Germinal center (tissue), 1 donor: Measurements from ENCODE around the gene CTDSPL.

ENCODE experiments used
- DNase-seq: peaks from one replicate; pipeline ENCODE4 v3.0.0; 2012; ENCODE audit warnings: mixed read lengths, low spot score

The CTDSPL gene

DNA sequence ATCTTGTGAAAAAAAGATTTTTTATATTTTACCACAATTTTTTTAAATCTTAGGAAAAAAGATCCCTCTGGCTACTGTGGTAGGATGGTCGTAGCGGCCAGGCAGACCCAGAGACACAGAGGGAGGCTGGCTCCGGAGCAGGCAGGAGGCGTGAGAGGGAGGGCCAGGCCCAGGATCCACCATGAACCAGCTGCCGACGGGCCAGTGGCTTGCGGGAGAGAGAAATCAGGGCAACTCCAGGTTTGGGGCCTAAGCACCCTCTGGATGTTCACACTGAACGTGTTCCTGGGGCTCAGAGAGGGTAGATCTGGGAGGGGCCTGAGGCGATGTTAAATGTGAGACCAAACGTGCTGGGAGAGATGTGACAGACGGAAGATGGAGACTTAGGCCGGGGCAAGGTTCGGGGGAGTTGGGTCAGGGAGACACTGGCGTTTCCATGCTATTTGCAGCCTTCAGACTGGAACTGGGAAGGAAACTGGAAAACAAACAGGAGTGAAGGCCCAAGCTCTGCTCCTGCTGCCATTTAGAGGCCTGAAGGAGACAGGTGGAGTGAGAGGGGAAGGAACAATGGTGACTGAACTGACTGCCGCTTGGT lies 127.3 kb downstream of the CTDSPL start:
- no peak for DNase-seq

DNA sequence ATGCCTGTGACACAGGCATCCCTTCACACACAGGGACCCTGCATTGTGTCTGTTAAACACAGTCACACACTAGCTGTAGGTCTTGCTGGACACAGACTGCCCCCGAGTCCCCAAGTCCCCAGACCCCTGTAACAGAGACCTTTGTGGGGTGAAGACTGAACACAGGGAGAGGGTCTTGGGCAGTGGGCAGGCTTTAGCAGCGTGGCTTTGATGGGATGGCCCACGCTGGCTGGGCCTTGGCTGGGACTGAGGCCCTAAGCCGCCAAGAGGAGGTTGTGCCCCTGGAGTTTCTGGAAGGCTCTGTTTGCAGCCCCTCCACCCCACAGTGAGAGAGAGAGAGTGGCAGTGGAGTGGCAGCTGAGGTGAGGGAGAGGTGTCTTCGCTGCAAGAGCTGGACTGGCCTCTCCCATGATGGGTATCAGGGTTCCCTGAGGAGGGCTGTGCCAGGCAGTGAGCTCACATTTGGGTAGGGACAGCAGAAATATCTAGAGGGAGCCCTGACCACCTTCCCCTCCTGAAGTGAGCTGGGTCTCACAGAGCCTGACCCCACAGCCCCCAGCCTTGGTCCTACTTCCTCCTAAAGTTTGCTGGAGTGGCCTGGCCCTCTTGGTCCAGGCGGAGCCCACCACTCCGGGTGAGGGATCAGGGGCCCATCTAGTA lies 128.3 kb downstream of the CTDSPL start:
- DNase-seq, result no peak

DNA sequence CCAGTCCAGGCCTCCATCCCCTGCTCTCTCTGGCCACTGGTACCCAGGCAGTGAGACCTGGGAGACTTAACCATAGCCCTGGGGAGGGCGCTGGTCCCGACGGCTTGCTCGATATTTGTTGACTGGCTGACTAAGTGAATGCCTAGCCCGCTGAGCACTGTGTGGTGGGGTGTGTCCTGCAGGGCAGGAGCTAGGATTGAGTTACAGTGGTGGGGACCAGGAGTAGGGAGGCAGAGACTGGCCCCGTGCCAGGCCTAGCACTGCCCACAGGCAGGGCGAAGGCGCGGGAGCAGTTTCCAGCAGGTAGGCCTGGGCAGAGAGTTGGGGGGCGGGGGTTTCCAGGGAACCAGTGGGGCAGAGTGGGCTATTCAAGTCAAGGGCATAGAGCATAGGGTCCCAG lies 128.8 kb downstream of the CTDSPL start, which contains the start of gene VILL:
VILL (plus strand) TSS at position 260 of the 400 bp plus-strand sequence. CDS start 2,887 bp downstream, outside the sequence.
- DNase-seq, result no peak

DNA sequence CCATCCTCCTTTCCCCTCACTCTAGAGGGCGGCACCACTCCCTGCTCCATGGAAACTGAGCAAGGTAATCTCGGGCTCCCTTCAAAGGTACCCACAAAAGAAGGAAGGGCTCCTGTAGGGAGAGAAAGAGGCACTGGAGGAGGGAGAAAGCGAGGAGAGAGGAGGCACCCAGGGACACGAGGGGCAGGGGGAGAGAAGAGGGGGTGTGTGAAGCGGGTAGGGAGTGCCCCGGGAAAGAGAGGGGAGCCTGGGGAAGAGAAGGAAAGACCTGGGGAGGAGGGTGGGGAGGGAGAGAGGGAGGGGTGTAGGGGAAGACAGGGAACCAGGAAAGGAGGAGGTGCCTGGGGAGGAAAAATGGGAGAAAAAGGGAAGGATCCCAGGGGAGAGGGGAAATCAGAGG lies 129.4 kb downstream of the CTDSPL start:
- no peak for DNase-seq

DNA sequence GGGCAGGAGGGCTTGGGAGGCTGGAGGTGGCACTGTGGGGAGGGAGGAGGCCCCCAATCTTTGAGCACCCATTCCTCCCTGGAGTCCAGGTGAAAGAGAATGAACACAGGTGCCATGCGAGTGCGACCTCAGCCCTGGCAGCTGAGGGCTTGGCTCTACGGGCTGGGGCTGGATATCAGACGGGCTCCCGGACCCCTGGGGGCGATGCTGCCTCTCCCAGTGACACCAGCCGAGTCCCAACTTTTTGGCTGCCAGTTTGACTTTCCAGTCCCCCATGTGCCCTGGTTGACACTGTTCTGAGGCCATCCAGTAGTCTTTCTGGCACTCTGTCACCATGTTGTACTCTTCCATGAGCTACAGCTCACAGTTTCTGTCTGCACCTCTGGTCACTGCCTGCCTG lies 130.1 kb downstream of the CTDSPL start:
- no peak for DNase-seq

DNA sequence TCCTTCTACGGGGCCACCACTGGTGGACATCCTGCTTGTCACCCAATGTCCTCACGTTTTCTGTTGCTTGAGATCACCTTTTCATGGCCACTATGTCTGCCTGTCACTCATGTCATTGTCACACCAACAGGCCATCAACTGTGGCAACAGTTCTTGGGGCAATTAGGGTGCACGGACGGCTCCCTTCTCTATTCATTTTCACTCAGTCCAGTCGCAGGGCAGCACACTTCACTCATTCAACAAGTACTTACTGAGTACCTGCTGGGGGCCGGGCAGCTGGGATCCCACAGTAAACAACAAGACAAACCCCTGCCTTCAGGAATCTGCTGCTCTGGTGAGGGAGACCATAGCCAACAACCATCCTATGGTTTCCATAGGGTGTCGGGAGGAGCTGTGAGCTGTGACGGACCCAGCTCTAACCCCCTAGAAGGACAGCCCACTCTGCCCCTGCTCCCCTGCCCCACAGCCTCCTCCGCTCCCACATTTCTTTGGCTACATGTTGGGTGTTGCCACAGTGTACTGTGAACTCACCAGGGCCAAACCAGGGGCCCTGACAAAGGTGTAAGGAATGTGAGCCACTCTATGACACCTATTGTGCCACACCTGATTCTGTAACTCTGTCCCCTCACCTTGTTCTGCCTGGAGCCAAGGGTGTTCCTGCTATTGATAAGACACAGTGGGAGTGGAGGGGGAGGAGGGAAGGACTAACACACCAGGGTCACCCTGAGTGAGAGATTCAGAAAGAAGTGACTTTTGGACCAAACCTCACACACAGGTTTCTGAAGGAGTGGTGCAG lies 130.8 kb downstream of the CTDSPL start:
- no peak for DNase-seq

DNA sequence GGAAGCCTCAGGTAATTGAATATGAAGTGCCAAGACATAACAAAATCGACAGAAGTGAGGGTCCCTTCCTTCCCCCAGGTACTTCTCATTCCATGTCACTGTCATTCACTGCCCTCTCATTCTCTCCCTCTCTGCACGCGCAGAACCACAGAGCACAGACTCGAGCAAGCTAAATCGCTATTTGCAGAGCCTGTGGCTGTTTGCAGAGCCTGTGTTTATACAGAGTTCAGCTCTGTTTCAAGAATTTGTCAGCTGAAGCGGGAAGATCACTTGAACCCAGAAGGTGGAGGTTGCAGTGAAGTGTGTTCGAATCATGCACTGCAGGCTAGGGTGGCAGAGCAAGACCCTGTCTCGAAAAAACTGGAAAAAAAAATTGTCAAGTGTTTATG lies 131.4 kb downstream of the CTDSPL start:
- DNase-seq, result no peak

DNA sequence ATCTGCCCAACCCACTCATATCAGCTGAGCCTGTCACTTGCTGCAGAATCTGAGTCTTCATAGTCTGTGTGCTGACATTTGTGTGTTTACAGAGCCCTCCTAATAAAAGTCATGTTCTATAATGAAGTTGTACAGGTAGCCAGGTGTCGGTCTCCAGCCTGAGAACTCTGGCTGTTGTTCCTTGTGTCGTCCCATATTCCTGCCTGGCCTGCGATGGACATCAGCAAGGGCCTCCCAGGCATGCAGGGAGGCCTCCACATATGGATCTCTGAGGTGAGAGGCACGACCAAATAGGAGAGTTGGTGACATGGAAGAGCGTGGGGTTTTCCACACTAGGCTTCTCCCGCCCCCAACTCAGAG lies 131.8 kb downstream of the CTDSPL start:
- no peak for DNase-seq

DNA sequence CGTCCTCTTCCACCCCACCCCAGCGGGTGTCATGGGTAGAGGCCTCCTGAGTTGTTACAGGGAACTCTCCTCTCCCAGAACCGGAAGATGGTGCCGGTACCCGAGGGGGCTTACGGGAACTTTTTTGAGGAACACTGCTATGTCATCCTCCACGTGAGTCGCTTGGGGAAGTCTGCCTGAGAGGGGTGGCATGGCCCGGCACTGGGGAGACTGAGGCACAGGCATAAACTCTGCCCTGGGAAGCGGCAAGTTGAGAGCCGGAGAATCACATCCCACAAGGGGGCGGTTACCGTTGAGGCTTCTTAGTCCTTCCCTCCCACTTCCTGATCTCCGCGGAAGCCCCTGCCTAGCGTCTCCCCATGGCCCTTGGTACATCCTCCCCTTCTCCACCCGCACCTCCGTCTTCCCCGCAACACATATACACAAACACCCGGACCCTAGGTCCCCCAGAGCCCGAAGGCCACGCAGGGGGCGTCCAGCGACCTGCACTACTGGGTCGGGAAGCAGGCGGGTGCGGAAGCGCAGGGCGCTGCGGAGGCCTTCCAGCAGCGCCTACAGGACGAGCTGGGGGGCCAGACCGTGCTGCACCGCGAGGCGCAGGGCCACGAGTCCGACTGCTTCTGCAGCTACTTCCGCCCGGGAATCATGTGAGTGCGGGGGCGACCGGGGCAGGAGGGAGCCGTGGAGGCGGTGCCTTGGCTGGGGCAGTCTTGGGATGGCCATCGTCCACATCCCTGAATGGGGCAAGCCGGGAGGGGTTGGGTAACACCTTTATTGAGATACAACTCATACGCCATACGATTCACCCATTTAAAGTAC lies 132.3 kb downstream of the CTDSPL start:
- peak; percentile 64 for DNase-seq

DNA sequence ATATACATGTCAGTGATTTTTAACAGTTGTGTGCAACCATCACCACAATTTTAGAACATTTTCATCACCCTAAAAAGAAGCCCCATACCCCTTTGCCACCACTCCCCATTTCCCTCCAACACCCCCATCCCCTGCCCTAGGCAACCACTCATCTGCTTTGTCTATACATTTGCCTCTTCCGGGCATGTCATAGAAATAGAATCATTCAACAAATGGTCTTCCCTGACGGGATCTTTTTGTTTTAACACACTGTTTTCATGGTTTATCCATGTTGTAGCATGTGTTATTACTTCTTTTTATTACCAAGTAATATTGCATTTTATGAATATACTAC lies 132.9 kb downstream of the CTDSPL start:
- DNase-seq, result no peak

DNA sequence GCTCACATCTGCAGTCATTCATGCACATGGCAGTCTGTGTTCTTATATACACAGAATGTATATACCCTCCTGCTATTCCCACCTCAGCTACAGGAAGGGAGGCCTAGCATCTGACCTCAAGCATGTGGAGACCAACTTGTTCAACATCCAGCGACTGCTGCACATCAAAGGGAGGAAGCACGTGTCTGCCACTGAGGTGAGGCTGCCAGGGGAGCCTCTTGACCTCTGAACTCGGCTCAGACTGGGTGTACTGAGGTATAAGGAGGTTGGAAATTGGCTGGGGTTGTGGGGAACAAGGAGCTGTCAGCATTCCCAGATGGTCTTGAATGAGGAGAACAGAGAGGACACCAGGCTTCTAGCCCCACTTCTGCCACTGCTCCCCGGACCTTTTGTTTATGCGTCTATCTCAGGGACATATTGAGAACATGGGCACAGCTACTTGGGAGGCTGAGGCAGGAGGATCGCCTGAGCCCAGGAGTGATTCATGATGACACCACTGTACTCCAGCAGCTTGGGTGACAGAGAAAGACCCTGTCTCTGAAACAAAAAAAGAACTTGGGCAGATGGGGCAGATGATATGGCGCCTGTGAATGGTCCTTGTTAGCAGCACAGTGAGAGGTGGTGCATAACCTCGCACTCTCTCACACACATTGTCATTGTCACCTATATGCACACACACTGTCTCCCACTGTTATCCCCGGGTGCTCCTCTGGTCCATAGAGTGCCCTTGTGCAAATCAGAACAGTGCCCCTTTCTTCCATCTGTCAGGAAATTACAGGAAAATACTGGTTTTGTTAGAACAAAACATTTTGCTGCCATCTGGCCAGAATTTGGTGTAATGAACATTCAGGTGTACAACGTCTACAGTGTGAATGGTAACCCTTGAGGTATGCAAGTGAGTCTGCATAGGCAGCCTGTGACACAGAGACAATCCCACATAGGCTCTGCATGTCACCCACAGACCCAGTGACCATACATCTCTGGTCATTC lies 134.3 kb downstream of the CTDSPL start:
- DNase-seq, result no peak

DNA sequence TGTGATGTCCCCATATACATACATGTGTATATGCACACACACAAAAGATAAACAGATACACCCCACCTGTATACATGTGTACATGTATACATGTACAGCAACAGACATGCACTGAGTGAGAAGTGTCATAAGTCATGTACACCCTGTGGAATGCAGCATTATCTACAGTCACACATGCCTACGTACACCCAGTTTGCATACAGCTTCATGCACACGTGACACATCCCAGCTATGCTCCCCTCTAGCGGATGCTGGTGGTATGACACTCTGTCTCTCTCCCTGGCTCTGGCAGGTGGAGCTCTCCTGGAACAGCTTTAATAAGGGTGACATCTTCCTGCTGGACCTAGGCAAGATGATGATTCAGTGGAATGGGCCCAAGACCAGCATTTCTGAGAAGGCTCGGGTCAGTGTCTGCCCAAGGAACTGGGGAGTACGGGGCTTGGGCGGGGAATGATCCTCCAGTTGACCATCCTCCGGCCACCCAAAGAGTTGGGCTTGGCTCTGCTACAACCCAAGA lies 135.2 kb downstream of the CTDSPL start:
- DNase-seq, result peak; percentile 81

DNA sequence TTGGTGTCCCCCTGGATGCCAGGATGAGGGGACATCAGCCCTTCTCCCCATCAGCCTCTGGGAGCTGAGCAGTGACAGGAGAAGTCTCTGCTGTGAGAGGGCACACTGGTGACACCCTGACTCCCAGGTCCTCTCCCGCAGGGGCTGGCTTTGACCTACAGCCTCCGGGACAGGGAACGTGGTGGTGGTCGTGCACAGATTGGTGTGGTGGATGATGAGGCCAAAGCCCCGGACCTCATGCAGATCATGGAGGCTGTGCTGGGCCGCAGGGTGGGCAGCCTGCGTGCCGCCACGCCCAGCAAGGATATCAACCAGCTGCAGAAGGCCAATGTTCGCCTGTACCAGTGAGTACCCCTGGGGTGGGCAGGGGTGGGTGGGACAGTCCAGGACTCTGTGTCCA lies 135.7 kb downstream of the CTDSPL start:
- no peak for DNase-seq

DNA sequence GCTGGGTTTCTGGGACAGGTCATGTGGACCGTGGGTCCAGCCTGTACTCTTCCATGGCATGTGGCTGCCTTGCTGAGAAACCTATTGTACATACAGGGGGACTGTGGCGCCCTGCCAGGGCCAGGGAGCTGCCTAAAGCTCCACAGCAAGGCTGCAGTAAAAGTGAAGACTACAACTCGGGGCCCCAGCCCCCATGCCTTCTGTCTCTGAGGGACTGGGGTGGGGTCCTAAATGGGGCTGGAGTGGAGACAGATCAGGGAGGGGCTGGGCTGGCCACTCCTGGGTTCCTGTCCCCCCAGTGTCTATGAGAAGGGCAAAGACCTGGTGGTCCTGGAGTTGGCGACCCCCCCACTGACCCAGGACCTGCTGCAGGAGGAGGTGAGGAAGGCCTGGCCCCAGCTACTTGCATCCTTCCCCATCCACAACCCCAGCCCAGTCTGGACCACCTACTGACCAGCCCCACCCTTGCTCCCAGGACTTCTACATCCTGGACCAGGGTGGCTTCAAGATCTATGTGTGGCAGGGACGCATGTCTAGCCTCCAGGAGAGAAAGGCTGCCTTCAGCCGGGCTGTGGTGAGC lies 136.2 kb downstream of the CTDSPL start:
- DNase-seq, result no peak

DNA sequence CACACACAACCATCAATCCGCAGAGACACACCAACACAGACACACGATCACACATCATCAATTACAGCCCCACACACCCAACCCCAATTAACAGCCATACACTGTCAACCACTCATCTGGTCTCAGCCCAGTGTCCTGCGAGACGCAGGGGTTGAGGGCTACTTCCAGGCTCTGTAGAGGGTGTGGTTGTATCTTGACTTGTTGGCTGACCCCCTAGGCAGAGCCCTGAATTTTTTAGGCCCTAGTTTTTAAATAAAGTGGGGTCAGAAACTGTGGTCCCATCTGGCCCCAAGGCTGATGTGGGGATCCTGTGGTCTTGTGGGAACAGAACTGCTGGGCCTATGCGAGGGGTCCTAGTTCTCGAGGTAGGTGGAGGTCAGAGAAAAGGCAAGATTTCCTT lies 138.2 kb downstream of the CTDSPL start:
- DNase-seq, result no peak

DNA sequence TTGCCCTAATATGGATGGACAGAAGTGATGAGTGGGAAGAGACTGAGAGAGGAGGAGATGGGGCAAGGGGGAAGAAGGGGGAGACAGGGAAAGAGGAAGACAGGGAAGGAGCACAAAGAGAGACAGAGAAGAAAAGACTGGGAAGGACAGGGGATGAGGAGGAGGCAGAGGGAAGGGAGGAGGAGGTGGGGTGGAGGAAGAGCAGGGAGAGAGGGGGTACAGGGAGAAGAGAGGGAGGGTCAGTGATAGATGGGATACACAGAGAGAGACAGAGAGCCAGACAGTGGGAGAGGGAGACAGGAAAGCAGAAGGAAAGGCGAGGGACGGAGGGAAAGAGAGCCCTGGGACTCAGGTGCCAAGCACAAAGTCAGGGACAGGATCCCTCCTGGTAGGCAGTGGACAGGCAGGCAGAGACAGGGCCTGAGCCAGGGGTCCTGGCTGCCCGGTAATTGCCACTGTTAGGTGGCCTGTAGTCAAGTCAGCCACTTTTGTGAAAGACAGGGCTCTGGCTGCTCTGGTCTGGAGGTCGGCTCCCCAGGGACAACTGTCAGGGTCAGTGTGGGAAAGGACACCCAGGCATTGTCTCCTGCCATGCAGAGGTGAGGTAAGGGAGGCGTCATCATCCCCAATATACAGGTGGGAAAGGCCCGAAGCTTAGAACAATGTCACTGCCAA lies 138.7 kb downstream of the CTDSPL start:
- DNase-seq, result no peak

DNA sequence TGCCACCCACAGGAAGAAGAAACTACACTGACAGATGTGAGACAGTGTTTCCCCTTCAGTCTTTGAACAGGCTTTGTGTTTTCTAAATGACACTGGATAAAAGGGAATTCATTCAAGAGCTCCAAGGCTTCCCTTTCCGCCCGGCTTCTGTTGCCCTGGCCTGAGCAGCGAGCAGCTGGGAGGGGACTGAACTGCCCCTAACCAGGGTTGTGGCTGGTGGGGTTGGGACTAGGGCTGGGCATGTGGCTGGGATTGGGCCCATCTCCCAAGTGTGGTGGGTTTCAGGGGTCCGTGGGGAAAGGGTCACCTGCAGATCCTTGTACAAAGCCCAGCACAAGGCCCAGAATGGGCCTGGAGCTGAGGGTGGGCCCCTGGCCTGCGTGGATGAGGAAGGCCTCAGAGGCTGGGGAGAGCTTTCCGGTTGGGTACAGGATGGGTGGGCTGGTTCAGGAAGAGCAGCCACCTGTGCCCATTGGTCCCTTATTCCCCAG lies 139.3 kb downstream of the CTDSPL start:
- no peak for DNase-seq

DNA sequence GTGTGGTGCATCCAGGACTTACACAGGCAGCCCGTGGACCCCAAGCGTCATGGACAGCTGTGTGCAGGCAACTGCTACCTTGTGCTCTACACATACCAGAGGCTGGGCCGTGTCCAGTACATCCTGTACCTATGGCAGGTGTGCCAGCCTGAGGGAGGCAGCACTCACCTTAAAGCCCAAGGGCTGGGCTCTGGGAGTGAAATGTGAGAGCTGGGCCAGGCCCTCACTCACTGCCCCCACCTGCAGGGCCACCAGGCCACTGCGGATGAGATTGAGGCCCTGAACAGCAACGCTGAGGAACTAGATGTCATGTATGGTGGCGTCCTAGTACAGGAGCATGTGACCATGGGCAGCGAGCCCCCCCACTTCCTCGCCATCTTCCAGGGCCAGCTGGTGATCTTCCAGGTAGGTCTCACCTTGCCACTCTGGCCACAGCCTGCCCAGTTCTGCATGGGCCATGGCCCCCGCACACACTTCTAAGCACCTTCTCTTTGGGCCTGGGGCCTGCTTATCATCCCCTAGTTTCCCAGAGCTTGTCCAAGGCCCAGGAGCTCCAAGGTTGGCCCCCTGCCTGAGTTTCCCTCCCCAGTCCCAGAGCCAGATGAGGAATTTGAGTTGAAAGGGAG lies 139.9 kb downstream of the CTDSPL start:
- DNase-seq, result no peak

DNA sequence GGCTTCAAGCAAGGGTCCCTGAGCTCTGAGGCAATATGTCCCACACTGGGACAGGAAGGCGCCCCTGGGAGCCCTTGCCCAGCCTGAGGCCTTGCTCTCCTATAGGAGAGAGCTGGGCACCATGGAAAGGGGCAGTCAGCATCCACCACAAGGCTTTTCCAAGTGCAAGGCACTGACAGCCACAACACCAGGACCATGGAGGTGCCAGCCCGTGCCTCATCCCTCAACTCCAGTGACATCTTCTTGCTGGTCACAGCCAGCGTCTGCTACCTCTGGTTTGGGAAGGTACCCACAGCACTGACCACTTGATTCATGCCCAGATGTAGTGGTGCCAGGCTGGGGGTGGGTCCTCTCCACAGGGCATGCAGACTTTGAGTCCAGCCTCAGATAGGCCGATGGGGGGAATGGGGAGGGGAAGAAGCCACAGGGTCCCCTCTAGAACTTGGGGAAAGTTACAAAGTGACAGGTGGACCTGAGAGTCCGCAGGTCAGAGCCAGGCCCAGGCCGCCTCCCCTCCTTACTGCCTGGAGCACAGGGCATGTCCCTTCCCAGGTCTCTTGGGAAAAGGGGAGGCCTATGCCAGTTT lies 140.7 kb downstream of the CTDSPL start:
- DNase-seq, result no peak
